Left lobe of liver (tissue), 2 donors: Measurements from ENCODE around the gene CFAP46. TPM values are rescaled to one million over a fixed set of nuclear protein-coding genes. Genes with fewer than 3 reads are reported as not detected.

Source experiments
- ATAC-seq: fragments of 200-7000 bp; cut with Tn5 transposase; one replicate; pipeline ENCODE4 v1.9.1; 2020; ENCODE audit warnings: mild to moderate bottlenecking, moderate library complexity
- DNase-seq: peaks from one replicate; pipeline ENCODE4 v3.0.0-alpha.2; 2020; ENCODE audit warnings: low spot score
- total RNA-seq: library from RNA; stranded (reverse); gene quantifications from one replicate; pipeline ENCODE4 v1.2.1, GENCODE V29; 2021
- donor health status: DM: no; HTN: no; CAD: no; lungs with moderate emphysema.
- donor health status: DM: no; HTN: yes; CAD: no.

Gene CFAP46
- total RNA-seq, 1 donor from 2014 or later = 0.08 TPM

DNA sequence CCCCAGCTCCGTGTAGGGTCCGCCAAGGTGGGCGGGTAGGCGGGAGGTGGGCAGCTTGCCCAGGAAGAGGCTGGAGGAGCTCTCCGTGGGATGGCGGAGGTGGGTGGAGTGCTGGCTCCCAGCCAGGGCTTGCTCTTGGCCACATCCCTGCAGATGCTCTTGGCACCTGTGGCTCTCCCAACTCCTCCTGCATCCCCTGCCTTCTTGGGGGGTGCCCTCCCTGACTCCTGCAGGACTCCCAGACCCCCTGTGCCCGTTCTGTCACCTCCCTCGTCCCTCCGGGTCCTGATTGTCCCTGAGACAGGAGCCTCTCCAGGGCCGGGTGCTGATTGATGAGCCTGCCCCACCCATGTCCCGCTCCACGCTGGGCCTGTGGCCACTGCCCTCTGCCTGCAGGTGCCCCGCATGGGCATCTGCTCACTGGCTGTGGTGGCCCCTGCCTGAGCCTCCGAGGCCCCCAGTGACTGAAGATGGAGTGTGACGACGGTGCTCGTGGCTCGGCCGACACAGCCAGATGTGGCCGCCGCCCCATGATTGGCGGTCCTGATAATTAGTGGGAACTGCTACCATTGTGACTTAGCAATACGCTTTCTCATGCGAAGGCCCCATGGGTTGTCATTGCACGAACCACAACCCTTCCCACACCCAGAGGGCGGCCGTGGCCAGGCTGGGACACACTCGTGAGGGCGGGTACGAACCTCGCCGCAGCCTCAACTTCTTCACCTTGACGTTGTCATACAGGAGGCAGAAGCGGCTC lies 23.6 kb downstream of the CFAP46 start:
- no peak for ATAC-seq
- DNase-seq = no peak

DNA sequence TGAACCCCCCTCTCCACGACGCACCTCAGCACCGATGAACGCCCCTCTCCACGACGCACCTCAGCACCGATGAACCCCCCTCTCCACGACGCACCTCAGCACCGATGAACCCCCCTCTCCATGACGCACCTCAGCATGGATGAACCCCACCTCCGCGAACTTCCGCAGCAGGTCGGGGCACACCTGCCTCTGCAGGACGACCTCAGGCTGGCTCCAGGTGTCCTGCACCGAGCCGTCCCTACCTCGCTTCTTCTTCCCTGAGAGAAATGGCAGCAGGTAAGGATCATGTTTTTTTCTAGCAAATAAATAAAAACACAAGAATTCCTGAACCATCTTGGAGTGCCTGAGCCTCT lies 24.1 kb downstream of the CFAP46 start:
- no peak for ATAC-seq
- DNase-seq = no peak

DNA sequence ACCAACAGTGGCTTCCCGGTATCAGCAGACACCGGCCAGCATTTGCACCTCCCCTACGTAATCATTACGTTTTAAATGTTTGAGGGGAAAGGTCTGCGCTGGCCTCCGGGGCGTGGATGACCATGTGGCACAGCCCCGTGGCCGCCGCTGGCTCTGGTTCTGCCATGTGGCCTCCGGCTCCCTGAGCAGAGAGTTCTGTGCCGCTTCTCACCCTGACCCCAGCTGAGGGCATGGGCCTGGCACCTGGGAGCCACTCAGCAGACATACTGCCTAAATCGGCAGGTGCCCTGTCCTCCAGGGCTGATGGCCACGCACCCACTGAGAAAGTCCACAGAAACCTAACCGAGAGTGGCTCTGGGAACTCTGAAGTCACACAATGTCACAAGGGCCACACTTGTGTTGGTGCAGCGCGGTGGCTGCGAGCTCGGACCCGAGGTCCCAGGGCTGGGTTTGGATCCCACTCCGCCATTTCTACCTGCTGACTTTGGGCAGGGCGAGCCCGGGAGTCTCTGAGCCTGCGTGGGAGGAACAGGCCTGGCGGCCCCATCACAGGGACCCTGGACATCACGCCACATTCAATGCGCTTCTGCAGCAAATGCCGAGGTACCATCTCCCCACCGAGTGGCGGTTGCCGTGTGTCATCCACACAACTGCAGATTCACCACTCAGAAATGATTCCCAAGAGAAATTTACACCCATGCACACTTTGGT lies 25.3 kb downstream of the CFAP46 start:
- no peak for DNase-seq
- no peak for ATAC-seq

DNA sequence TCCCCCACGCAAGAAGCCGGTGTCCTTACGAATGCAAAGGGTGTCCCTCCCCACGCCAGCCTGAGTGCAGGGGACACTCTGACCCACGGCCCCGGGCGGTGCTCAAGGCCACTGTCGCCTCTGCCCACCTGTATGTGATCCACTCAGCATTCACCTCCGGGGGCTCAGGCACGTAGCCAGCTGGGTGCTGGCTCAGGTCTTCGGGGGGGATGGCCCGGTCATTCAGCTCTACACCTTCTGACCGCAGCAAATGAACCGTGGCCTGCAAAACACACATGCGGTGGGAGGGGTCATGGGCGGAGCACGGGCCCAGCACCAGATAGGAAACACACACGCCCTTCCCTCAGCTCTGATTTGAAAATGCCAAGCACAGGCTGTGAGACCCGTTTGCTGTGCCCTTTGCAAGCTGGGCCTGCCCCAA lies 25.9 kb downstream of the CFAP46 start:
- DNase-seq (no peak), ATAC-seq (no peak)

DNA sequence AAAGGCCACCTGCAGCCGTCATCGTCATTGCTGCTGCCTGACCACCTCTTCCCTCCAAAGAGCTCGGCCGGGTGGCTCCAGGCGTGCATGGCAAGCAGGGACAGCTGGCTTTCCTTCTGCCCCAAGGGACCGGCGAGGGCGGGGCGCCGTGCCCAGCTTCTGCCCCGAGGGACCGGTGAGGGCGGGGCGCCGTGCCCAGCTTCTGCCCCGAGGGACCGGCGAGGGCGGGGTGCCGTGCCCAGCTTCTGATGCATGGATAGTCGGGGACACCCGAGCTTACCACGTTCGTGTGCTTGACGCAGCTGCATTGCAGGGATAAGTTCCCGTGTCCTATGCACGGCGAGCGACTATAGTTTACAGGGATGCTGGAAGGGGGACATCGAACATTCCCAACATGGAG lies 27.0 kb downstream of the CFAP46 start:
- ATAC-seq (no peak), DNase-seq (no peak)

DNA sequence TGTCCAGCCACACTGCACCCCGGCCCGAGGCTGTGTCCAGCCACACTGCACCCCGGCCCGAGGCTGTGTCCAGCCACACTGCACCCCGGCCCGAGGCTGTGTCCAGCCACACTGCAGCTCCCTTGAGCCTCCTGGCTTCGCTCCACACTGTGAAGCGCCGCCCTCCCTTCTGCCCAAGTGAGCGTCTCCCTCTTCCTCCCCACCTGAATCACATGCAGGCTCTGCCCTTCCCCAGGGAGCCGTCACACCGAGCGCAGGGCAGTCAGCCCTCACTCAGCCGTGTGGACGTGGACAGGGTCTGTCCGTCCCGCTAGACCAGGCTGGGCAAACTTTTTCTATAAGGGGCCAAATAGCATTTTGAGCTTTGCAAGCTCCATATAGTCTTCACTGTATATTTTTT lies 27.6 kb downstream of the CFAP46 start:
- DNase-seq (no peak), ATAC-seq (no peak)

DNA sequence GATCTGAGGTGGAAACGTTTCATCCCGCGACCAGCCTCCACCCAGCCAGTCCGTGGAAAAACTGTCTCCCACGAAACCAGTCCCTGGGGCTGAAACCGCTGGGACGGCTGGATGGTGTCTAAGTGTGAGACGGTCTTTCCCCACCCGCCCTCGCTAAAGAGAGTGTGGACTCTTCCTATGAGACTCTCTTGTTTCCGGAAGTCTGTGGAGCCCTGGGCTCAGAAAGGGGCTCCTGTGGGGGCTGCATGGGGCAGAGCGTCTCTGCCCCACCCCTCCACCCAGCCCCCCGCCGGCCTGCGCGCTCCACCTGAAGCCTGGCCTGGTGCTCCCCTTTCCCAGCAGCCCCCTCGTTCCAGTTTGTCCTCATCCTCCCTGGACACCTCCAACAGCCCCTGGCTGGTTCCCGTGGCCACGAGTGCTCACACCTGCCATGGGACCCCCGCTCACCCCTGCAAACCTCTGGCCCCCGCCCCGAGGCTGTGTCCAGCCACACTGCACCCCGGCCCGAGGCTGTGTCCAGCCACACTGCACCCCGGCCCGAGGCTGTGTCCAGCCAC lies 28.7 kb downstream of the CFAP46 start:
- no peak for ATAC-seq
- no peak for DNase-seq

DNA sequence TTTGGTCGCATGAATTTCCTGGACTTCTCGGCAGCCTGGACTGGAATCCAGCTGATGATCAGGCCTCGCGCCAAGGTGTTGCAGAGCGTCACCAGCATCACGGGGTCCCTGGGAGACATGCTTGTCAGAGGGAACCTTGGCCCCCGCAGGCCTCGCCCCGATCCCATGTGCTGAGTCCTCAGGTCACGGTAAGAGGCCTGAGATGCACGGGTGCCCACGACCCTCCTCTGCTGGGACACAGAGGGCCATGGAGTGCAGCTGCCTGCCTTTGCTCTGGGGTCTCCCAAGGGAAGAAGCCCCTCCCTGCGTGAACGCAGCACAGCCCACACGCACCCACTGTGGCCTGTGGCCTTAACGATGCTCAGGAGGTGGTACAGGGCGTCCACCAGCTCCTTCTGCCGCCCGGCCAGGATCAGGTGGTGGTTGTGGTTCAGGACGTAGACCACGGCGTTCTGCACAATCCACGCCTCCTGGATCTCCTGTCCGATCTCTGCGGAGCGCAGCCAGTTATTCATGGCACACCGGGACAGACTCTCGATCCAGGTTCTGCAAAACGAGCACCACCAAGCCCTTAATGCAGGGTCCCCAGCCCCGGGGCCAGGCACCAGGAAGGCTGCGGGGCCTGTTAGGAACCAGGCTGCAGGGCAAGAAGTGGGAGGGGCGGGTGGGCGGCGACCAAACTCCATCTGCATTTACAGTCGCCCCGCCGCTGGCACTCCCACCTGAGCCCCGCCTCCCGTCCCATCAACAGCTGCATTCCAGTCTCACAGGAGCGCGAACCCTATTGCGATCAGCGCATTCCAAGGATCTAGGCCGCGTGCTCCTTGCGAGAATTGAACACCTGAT lies 29.4 kb downstream of the CFAP46 start:
- DNase-seq = no peak
- ATAC-seq = no peak

DNA sequence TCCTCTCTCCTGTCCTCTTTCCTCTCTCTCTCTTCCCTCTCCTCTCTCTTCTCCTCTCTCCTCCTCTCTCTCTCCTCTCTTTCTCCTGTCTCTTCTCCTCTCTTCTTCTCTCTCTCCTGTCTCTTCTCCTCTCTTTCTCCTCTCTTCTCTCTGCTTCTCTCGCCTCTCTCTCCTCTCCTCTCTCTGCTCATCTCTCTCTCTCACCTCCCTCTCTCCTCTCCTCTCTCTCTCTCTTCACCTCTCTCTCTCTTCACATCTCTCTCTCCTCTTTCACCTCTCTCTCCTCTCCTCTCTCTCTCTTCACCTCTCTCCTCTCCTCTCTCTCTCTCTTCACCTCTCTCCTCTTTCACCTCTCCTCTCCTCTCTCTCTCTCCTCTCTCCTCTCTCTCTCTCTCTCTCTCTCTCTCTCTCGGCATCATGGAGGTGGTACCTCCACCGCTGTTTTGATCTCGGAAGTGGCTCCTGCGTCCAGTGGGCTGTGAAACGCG lies 30.1 kb downstream of the CFAP46 start:
- no peak for DNase-seq
- ATAC-seq = no peak

DNA sequence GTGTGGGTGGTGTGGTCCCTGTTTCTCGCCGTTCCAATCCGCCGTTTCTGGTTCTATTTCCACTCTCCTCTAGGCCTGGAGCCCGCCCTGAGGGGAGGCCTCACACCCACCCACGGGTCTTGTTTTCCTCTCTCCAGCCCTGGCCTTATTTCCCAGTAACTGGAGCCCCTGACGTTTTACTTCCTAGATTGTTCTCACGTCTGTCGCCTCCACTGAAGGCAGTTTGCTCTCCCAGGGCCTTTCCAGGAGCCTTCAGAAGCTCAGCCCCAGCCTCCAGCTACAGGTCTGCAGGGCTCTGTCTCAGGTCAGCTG lies 30.6 kb downstream of the CFAP46 start:
- DNase-seq (no peak), ATAC-seq (no peak)

DNA sequence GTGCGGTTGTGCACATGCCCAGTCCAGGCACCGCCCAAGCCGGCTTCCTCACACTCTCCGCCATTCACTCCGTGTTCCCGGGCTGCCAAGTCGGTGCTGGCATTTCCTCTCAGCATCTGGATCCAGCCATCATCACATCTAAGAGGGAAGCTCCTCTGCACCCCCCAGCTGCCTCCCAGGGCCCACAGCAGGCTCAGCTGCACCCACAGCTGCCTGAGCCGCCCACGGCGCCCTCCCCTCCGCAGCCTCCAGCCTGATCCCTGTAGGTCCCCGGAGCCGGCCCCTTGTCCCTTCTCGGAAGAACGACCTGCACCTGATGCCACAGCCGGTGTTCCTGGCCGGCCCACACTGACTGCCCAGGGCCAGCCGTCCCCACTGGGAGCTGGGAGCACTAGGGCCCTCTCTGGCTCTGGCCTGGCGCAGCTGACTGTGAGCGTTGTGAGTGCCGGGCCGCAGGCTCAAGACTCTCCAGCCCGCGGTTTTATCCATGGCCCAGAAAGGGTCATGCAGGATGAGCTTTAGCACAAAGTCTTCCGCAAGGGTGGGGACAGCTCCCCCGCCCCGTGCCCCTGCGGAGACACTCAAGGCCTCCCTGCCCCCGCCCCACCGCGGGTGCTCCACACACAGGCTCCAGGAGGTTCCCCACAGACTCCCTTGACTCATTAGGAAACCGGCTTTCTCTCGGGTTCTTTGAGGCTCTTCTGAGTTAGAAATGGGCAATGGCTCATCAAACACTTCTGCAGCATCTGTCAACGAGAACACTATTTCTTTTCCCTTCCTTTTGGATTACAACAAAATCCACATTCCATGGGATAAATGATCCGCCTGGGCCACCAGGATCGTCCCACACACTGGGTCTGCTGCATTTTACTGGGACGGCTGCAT lies 31.2 kb downstream of the CFAP46 start:
- ATAC-seq = no peak
- no peak for DNase-seq

DNA sequence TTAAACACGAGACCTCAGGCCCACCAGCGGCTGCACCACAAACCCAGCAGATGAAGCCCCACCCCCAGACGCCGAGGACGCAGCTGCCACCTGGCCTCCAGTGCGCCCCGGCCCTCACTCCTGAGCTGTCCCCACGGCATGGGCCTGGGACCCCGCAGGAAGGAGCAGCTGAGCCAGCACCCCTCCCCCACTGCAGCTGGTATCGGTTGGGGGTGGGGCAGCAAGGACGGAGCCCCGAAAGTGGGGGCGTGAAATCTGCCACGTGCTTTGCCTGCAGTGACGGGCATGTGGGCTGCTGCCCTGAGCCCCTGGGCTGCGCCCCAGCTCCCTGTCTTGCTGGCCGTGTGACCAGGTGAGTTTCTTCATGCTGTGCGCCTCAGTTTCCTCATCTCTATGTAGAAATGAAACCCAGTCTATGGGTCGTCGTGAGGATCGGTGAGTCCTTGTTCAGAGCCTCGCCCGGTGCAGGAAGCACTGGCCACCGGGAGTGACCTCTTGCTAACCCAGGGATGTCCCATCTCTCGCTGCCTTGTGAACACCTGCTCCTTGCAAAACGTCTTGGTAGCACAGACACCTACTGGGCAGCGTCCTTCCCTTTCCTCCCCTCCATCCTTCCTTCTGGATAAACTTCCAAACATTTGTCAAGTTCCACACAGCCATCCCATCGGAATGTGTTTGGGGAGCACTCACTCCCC lies 32.0 kb downstream of the CFAP46 start:
- no peak for DNase-seq
- no peak for ATAC-seq

DNA sequence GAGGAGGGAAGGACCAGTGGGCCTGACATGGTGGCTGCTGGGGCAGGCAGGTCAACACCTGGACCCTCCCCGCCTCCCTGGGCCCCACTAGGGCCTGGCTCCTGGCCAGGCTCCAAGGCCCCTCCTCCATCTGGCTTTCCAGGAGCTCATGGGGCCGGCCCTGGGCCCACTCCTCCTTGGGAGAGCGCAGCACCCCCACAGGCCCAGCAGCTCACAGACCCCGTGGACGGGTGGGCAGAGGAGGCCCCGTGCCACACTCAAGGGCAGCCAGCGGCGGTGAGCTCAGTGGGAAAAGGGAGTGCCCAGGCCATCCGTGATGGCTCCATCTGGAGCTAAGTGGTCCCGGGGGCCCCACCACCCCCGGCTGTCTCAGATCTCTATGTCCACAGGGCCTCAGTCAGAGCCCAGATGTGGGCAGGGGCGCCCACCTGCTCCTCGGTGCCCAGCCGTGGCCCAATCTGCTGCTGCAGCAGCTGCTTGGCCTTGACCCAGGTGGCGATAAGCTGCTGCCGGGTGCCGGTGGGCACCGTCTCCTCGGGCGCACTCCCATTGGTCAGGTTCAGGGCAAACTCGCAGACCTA lies 32.8 kb downstream of the CFAP46 start:
- DNase-seq (no peak), ATAC-seq (no peak)

DNA sequence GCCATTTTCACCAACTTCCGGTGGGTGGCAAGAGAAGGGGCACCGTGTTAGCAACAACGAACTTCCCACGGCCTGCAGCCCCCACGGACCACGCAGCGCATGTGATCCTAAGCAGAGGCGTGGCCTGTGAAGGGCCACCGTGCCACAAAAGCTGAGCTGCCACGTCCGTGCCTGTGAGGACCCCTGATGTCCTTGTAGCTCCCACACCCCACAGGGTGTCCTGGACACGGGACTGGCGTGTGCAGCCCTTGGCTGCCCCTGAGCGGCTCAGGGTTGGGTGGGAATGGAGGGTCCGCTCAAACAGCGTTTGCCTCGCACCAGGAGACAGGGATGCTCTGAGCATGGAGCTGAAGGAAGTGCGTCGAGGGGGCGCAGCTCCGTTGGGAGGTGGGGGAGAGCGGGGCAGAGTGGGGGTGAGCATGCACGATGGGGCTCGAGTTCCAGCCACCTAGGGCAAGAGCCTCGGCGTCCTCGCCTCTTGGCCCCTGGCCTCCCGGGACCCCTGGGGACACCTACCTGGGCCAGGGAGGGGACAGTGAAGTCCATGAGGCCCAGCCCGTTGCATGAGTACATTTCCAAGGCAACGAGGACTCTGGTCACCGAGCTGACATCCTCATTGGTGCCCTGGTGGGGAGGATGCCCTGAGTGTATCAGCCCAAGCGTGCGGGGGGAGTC lies 33.6 kb downstream of the CFAP46 start:
- DNase-seq (no peak), ATAC-seq (no peak)

DNA sequence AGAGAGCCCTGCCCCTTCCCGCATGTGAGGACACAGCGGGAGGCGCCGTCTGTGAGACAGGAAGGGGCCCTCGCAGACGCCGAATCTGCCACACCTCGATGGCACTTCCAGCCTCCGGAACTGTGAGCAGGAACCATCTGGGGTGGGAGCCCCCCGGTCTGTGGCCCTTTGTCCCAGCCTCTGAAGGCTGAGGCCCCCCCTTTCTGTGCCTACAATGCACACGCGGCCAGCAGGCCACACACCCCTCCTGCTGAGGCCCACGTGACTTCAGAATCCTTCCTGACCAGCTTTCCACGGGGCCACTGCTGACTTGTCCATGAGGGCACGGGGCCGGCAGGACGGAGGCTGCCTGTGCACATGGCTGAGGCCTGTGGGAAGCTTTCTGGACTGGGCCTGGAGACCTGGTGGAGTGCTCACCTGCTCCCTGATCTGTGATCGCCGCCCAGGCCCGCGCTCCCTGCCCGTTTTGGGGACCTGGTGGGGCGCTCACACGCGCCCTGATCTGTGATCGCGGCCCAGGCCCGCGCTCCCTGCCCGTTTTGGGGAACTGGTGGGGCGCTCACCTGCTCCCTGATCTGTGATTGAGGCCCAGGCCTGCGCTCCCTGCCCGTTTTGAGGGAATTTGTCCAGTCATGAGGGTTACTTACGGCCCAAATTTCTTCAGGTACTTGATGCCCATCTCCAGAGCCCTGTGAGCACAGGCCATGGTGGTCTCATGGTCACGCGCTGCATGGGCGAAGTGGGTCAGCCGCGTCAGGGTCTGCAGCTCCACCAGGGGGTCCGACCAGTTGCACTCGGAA lies 34.3 kb downstream of the CFAP46 start:
- no peak for ATAC-seq
- DNase-seq = no peak

DNA sequence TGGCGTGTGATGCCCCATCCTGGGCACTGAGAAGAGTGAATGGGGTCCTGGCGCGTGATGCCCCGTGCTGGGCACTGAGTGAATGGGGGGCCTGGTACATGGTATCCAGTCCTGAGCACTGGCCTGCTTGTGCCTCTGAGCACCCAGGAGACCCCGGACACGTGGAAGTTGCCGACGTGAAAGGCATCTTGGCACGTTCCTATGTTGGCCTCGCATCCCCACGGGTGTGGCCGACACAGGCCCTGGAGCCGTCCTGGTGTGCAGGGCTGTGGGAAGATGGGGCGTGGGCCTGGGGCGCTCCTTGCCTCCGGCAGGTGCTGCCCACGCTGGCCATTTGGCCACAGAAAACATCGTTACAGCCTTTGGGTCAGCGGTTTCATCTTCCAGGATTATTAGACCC lies 35.5 kb downstream of the CFAP46 start:
- DNase-seq = no peak

DNA sequence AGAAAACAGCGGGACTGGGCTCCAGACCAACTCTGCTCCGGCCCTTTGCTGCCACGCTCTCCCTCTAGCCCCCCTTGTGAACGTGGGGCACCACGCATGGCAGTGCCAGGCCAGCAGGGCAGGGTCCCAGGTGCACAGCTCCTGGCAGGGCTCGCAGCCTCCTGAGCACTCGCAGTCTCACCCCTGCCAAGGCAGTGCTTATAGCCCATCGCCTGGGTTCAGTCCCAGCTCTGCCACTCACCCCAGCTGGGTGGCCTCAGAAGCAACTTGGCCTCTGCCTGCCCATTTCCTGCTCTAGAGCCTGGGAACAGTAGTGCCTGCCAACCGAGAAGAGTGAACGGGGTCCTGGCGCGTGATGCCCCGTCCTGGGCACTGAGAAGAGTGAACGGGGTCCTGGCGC lies 36.3 kb downstream of the CFAP46 start:
- no peak for ATAC-seq
- no peak for DNase-seq

More for the DNA sequence above, 35.5 kb downstream of the CFAP46 start:
- no peak for ATAC-seq

DNA sequence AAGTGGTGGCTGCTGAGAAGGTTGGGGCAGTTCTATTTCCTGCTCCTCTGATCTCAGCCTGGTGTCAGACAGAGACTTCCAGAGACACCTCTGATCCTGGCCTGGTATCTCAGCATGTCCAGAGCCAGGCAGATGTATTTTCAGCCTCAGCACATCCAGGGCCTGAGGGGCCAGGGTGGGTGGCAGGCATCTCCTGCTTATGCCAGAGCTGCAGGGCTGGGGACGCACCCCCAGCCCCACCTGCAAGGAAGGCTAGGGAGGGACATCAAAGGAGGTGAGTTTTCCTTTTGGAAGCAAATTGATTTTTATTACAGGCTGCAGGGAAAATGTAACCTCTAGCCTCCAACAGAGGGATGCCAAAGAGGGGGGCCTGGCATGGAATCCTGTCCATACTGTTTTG lies 36.7 kb downstream of the CFAP46 start:
- ATAC-seq = no peak
- no peak for DNase-seq
